Fibroblast of pulmonary artery (primary cell): Measurements from ENCODE around the gene ASAP3.
A peak's percentile ranks its signal among the peaks of the same experiment; 100 is the strongest.

Experiments used
- DNase-seq: peaks from one replicate; pipeline ENCODE4 v3.0.0-alpha.2; 2010; ENCODE audit warnings: low read depth
- H3K4me3 ChIP-seq: replicated peaks from 2 replicates; pipeline ENCODE4 v1.5.1; 2011; ENCODE audit warnings: low read depth, mild to moderate bottlenecking, control low read depth, low read length, moderate library complexity
- CTCF ChIP-seq: IDR thresholded peaks from 2 replicates; pipeline ENCODE4 v1.5.1; 2011; ENCODE audit warnings: mild to moderate bottlenecking, control low read depth, low read length, inconsistent platforms; ENCODE audit errors: missing control alignments

The ASAP3 gene

GRCh38 chr1:23481026-23481597, 2.9 kb downstream of the ASAP3 start:
- no peak for TF ChIP-seq CTCF
- DNase-seq, result no peak

GRCh38 chr1:23480187-23481025, 3.6 kb downstream of the ASAP3 start:
- no peak for TF ChIP-seq CTCF
- no peak for DNase-seq
- no peak overlapping the region for H3K4me3 ChIP-seq

More at GRCh38 chr1:23481026-23481597, 2.9 kb downstream of the ASAP3 start:
- H3K4me3 ChIP-seq, result no peak overlapping the region

- no peak for DNase-seq
- no peak overlapping the region for H3K4me3 ChIP-seq
- no peak for TF ChIP-seq CTCF
Measured at GRCh38 chr1:23479666-23479941, 4.4 kb downstream of the ASAP3 start.

GRCh38 chr1:23478896-23479665, 4.9 kb downstream of the ASAP3 start:
- TF ChIP-seq CTCF, result no peak
- H3K4me3 ChIP-seq, result no peak overlapping the region
- DNase-seq, result peak; percentile 90

- DNase-seq, result no peak
Measured at GRCh38 chr1:23477359-23478144, 6.4 kb downstream of the ASAP3 start.

More at GRCh38 chr1:23477359-23478144, 6.4 kb downstream of the ASAP3 start:
- H3K4me3 ChIP-seq, result no peak overlapping the region
- TF ChIP-seq CTCF, result no peak
